SH-SY5Y (cell line): Measurements from ENCODE around the gene RHOF.

Experiments used
- GATA2 ChIP-seq: IDR thresholded peaks from 2 replicates; pipeline ENCODE4 v1.6.1; 2011; ENCODE audit warnings: mild to moderate bottlenecking, low read depth, low read length
- GATA3 ChIP-seq: IDR thresholded peaks from 2 replicates; pipeline ENCODE4 v1.6.1; 2011; ENCODE audit warnings: low read depth, mild to moderate bottlenecking, low read length, moderate library complexity

DNA sequence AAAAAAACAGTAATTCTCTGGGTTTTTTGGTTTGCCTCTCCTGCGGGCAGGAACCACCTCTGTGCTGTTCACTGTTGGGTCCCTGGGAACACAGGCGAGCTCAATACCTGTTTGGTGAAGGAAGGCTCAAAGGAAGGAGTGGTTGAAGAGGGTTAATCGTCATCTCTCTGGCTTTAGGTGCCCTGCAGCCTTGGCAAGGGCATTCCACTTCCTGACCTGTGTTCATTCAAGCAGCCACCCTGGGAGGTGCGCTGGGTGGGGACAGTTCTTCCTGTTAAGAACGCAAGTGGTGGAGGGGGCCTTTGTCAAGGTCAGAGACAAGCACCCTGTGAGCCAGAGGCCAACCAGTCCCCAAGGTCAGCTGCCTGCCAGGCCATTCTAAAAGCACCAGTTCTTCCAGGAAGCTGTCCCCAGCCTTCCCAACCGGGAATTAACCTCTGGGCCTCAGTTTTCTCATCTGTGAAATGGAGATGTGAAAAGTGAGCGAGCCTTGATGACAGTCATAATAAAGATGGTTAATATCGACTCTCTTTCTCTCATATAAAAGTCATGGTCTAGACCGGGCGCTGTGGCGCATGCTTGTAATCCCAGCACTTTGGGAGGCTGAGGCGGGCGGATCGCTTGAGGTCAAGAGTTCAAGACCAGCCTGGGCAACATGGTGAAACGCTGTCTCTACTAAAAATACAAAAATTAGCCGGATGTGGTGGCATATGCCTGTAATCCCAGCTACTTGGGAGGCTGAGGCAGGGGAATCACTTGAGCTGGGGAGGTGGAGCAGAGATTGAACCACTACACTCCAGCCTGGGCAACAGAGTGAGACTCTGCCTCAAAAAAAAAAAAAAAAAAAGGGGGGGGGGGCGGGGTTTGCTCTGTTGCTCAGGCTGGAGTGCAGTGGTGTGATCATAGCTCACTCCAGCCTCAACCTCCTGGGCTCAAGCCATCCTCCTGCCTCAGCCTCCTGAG lies 6.1 kb downstream of the RHOF start:
- TF ChIP-seq GATA2 (no peak), GATA3 (no peak)
